RCC 7860 (cell line): ENCODE results near the gene METTL15.
"Not testable (repeated sequence)": the region's sequence is repeated elsewhere in the genome, so short reads cannot be mapped to it uniquely, and the experiment has no call there.

Source experiments
- DNase-seq: peaks from one replicate; pipeline ENCODE4 v3.0.0-alpha.2; 2015; ENCODE audit warnings: low spot score
- FAIRE-seq: peaks from 2 replicates; lab custom pipeline; 2012; peaks lifted over from hg19 to GRCh38; lab: Jason Lieb, UNC

Gene METTL15

DNA sequence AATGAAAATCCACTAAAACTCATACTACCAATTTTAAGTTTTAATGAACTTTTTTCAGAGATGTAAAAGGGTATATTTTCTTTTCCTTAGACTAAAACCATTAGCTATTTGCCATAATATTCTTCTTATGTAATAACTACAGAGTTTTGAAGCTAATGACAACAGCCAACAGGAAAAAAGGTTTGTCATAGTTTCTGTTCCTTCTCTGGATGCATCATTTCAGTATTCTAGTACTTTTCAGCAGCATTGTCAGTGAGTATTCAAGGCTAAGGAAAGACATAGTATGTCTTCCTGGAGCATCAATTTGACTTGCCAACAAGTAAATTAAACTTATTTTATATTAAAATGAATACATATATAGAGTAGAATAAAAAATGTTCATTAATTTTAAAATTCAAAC lies 166.0 kb downstream of the METTL15 start:
- no peak for DNase-seq
- no peak for FAIRE-seq

DNA sequence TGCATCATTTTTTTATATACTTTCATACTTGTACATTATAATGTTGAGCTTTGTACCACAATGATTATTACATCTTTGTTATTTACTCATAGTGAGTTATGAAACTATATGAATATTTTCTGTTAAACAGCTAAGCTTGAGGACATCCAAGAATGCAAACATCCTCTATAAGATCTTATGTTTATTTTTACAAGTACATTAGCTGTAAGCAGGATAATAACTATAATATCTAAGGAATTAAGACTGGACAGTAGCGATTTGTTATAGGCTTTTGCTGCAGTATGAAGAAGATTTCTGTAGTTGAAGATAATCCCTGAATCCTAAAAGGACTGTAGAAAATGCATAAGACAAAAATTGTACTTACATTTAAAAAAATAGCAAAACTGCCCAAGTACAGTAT lies 176.0 kb downstream of the METTL15 start:
- FAIRE-seq = no peak
- no peak for DNase-seq

DNA sequence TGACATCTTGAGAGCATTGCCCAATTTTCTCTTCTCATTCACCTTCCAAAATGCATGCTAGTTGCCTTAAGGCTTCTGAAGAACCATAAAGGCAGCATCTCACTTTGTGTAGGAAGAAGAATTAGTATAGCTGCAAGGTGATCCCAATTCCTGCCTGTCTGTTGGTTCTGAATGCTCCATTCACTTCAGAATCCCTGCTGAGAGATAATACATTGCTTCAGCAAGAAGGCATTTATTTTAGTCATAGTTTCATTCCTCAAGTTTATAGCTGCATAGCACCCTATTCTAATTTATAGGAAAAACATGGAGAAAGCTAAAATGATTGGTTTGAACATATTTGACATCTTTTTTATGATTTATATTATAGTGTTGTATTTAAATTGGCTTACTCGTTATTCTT lies 181.3 kb downstream of the METTL15 start:
- DNase-seq (no peak), FAIRE-seq (no peak)

DNA sequence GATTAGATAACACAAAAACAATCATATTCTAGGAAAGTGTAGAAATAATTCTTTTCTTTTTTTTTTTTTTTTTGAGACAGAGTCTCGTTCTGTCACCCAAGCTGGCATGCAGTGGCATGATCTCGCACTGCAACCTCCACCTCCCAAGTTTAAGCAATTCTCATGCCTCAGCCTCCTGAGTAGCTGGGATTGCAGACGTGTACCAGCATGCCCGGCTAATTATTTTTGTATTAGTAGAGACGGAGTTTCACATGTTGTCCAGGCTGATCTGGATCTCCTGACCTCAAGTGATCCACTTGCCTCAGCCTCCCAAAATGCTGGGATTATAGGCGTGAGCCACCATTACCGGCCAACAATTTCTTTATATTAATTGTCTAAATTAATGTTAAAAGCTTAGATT lies 182.8 kb downstream of the METTL15 start:
- FAIRE-seq, DNase-seq: not testable (repeated sequence)

DNA sequence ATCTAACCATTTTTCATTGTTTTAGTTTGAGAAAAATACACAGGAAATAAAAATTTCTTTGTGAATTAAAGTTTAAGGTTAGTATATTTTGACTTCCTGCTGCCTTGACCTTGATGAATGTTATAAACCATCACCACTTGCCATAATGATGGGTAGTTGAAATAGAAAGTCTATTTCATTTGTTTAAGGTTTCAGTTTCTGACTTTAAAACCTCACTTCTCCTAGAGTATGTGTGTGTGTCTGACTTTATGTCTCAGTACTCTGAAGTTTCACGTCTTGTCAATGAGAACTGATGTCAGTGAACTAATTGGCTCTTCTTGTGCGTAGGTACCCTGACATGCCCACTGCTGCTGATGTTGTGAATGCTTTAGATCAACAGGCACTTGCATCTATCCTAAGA lies 188.2 kb downstream of the METTL15 start:
- DNase-seq (no peak), FAIRE-seq (no peak)

DNA sequence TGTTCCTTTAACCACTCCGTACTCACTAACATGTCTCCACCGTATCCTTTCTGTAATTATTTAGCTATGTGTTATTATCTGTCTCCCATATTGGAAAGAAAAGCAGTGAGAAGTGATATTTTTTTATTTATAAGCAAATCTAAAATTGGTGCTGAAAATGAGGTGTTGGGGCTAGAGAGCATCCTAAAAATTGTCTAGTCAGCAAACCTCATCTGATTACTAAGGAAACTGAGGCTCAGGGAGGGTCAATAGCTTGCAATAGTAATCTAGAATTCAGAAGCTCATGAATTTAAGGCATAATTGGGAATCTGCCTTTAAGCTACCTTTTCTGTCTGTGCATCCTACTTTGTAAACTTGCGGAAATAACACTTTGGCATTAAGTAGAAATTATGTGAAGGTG lies 190.0 kb downstream of the METTL15 start:
- FAIRE-seq = no peak
- DNase-seq = no peak

DNA sequence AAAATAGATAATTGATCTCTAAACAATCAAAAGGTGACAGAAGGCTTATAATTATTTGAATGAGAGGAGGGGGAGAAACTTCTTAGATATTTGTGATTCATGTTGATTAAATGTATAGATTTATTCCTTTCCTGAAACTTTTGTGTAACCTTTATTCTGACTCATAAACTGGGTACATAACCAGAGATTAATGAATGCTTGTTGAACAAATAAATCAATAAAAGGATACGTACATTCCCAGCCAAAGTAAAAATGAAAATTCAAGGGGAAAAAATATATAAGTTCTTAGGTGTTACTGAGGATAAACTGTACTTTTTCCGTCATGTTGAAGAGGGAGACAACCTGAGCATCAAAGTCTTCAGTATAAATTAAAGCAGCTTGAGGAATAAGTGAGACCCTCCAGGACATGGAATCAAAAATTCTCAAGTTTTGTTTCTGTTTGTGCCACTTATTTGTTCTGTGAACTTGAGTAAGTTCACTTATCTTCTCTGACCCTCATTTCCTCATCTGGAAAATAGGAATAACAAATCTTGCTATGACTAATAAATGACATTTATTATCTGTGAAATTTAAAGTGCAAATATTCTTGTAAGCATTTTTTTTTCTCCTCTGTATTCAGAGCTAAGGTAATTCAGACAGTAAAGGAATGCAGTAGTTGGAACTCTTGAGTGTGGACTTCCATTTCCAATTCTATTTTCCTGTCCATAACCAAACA lies 195.4 kb downstream of the METTL15 start:
- no peak for DNase-seq
- FAIRE-seq = no peak

DNA sequence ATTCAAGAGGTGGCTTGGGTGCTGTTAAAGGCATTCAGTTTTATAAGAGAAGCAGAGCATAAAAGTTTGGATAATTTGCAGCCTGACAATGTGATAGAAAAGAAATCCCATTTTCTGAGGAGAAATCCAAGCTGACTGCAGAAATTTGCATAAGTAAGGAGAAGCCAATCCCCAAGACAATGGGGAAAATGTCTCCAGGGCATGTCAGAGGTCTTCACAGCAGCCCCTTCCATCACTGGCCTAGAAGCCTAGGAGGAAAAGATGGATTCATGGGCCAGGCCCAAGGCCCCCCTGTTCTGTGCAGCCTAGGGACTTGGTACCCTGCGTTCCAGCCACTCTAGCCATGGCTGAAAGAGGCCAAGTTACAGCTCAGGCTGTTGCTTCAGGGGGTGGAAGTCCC lies 207.3 kb downstream of the METTL15 start:
- DNase-seq = no peak
- no peak for FAIRE-seq

DNA sequence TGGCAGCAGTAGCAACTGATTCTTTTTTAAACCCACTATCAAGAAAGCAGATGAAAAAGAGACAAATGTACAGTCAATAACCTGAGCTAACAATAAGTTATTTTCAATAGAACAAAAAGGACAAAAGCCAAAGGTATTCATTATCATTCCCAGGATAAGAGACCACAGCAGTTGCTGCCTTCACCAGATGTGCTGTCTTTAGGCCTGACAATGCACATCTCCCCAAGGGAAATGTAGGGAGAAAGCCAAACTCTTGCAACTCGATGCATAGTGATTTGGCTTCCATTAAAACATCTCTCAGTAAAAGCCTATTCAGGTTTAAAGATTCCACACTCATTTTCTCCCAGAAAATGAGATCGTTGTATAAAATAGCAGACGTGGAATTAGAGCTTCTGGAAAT lies 210.7 kb downstream of the METTL15 start:
- no peak for DNase-seq
- FAIRE-seq = no peak

DNA sequence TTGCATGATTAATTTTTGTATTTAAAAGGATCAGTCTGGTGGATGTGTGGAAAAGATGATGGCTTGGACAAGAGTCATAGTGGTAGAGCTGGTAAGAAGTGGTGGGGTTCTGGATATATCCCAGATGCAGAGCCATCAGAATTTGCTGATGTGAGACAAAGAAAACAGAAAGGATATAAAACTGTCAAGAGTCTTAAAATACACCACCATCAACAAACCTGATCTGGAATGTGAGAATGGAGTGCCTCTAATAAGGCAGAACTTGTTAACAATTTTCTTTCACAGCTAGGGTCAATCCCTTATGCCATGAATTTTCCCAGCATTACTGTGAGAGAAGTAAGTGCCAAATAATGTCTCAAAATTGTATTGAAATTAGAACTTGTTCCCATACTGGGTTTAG lies 215.4 kb downstream of the METTL15 start:
- DNase-seq (no peak), FAIRE-seq (no peak)

DNA sequence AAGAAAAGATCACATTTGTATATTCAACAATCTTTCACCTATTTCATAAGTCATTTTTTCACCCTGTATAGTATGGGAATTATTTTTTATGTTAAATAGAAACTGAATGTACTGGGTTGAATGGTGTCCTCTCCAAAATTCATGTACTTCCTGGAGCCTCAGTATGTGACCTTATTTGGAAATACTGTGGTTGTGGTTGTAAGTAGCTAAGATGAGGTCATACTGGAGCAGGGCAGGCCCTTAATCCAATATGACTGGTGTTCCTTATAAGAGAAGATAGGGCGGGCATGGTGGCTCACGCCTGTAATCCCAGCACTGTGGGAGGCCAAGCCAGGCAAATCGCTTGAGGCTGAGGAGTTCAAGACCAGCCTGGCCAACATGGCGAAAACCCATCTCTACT lies 224.2 kb downstream of the METTL15 start:
- peak; percentile 59 for FAIRE-seq

DNA sequence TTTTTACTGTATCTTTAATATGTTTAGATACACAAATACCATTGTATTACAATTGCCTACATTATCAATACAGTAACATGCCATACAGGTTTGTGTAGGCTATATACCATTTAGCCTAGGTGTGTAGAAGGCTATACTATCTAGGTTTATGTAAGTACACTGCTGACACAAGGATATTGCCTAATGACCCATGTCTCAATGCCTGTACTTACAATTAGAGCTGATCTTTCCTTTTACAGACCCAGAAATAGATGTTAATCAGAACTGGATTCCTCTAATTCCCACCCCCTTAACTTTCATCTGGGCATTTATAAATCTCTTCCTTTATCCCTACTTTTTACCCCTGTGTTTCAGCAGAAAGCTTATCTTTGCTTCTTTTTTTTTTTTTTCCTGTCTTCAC lies 229.5 kb downstream of the METTL15 start:
- no peak for DNase-seq
- no peak for FAIRE-seq

More for the DNA sequence above, 224.2 kb downstream of the METTL15 start:
- not testable (repeated sequence) for DNase-seq

DNA sequence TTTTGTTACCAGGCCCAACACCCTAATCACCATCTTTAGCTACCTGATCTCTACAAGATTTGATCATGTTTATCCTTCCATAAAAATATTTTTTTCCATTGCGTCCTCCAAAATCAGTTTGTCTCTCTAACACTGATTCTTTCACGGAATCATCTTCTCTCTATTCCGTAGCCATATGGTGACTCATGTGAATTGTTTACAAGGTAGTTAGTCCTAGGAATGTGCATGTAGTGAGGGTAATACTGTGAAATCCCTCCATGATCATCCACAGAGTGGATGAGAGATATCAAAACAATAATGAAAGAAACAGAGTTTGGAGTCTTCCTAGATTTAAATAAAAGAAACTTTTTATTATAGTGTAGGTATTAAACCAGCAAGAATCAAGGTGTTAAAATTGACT lies 230.2 kb downstream of the METTL15 start:
- FAIRE-seq (no peak), DNase-seq (no peak)

DNA sequence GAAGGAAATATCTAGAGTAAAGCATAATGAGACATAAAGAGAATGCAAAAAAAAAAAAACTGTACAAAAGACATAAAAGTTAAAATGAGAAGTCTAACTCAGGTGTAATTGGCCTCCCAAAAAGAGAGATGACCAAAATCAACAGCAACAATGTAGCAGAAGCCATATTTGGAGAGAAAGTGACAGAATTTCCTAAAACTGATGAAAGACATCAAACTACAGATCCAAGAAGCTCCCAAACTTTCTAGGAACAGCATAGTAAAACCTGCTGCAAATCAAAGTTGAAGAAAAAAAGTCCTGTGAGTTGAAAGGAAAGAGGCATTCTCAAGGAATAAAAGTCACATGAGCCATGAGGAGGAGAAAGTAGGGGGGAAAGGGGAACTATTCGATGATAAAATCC lies 231.3 kb downstream of the METTL15 start:
- FAIRE-seq (no peak), DNase-seq (no peak)

DNA sequence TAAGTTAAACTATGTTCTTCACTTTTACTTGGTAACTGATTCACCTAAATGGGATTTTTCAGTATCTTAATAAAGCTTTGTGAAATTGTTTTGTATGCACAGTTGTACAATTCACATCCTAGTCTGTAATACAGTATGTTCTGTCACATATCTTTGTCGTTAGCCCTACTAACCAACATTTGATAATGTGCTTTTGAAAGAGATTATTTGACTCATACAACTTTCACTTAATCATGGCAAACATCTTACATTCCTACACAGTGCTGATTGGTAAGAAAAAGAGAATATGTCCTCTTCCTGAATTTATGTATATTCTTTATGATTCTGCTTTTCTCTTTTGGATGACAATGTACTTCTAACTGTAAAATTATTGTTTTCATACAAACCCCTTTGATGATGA lies 234.5 kb downstream of the METTL15 start:
- no peak for FAIRE-seq

DNA sequence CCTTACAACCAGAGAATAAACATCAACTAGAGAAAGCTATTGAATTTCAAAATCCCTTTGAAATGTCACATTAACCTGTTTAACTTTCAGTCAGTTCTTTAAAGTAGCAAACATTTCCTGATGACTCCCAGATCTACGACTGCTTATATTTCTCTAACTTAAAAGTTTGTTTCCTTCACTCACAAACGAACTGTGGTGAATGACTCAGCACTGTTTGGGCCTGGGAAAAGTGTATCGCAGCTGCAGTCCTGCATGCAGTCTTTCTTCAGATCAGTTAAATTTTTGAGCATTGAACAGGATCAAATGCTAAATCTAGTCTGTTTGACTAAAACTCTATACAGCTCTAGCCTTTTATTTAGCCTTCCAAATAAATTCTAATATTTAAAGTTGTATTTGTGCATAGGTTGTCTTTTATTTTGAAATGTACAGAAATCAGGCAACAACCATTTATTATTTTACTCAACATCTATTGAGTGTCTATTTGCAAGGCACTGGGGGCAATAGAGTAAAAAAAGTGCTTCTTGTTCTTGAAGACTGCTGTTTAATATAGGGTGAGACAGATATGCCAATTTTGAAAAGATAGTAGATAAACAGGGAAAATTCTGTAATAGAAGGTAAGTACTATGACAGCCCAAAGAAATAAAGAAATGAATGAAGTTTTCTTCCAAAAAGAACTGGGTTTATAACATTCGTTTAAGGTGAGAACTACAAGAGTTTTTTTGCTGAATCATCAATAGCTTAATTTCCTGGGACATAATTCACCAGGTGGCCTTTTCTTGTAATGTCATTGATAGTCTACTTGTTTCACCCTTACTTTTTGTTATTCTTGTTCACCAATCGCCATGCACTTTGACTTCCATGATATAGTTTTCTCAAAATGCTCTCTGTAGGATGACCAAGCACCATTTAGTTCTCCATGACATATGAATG lies 235.4 kb downstream of the METTL15 start:
- peak; percentile 40 for DNase-seq
- peak; percentile 75 for FAIRE-seq

More for the DNA sequence above, 234.5 kb downstream of the METTL15 start:
- DNase-seq = no peak

DNA sequence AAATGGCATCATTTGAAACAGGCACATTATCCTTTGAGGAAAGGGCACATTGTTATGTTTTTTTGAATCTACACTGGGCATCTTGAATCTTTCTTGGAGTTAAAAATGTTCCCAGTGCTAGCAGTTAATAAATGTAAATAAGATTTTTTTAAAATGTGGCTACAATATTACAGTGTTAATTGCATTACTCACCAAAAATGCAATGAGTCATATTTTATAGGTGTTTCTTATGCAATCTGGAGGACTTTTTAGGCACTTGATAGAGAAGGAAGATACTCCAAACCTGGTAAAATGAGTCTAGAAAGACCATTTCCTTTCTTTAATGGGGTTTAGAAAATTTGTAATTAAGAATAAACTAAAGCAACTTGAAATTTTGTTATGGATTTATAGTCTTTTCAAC lies 238.0 kb downstream of the METTL15 start:
- FAIRE-seq = no peak

DNA sequence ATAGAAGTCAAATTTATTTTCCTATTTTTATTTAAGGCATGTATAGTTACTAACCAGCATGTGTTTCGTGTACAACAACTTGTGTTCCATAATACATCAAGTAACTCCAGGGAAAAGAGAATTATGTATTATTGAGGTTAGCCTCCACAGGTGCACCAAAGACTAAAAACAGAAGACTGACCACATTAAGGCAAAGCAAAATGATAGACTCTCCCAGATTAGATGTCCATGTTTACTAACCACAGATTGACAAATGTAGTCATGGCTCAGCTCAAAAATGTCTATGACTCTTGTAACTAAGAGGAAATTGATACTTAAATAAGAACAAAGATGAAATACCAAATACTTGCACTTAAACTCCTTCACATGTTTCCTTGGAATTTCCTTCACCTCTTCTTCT lies 238.5 kb downstream of the METTL15 start:
- FAIRE-seq (no peak), DNase-seq (no peak)

More for the DNA sequence above, 238.0 kb downstream of the METTL15 start:
- DNase-seq = no peak

DNA sequence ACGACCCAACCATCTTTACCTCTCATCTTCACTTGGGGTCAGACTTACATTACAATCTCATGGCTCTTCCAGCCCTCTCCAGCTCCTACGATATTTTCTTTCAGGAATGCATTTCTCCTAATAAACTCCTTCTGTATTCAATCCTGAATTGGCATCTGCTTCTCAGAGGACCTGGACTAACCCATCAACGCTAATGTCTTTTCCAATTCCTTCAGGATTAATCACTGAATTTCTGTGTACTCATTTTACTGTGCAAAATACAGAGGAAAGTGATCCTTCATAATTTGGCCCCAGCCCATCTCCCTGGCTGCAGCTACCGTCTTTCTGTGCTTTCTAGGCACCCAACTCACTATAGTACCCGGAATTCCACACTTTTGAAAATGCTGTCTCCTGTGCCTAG lies 239.2 kb downstream of the METTL15 start:
- FAIRE-seq (no peak), DNase-seq (no peak)

DNA sequence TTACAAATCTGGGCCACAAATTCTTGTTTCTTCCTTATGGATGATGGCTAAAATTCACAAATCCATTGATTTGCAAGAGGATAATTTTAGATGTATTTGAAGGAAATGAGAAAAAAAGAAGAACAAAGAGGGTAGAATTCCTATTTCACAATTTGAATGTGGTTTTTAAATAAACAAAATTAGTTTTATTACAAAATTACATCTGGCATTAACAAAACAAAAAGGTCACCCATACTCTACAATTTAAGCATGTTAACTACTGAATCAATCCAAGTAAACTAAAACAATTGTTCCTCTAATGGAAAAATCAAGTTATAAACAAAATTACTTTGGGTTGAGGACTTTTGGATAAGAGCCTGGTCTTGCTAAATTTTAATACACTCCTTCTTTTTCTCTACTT lies 242.0 kb downstream of the METTL15 start:
- FAIRE-seq (no peak), DNase-seq (no peak)

DNA sequence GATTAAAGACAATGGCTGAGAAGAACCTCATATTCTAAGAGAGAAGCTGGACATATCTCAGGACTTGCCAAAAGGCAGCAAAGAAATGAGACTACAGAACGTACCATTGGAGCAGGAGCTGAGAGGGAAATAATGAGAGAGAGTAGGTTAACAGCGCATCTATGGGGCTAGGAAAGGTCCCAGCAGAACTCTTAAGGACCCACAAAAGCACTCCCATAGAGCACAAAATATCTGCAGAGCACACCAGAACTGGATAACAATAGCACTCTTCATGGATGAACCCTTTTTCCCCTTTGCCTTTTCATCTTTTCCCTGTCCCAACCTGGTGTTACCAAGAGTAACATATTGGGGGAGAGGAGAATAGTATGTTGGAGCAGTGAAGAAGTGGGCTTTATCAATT lies 245.8 kb downstream of the METTL15 start:
- FAIRE-seq (no peak), DNase-seq (no peak)
